H9 (cell line): ENCODE measurements around the gene PDE1C. TPM values are rescaled to one million over a fixed set of nuclear protein-coding genes. Genes with fewer than 3 reads are reported as not detected.

Experiments used
- DNase-seq: peaks from one replicate; pipeline ENCODE4 v3.0.0-alpha.2; 2017
- H2AFZ ChIP-seq: one replicate; pipeline ENCODE4 v1.6.1; 2013; ENCODE audit warnings: mild to moderate bottlenecking, low read length, control low read depth, moderate library complexity
- H2AK5ac ChIP-seq: 2 replicates; pipeline ENCODE4 v1.6.1; 2013; ENCODE audit warnings: low read length, control low read depth, mixed read lengths; ENCODE audit not compliant: insufficient read length
- H2BK120ac ChIP-seq: one replicate; pipeline ENCODE4 v1.6.1; 2013; ENCODE audit warnings: low read depth, mild to moderate bottlenecking, low read length, control low read depth, inconsistent platforms; ENCODE audit not compliant: poor library complexity, severe bottlenecking
- H2BK12ac ChIP-seq: 2 replicates; pipeline ENCODE4 v1.6.1; 2013; ENCODE audit warnings: low read length, control low read depth, mixed read lengths, low read depth; ENCODE audit not compliant: insufficient read length
- H2BK15ac ChIP-seq: 2 replicates; pipeline ENCODE4 v1.6.1; 2013; ENCODE audit warnings: low read depth, low read length, control low read depth
- H2BK20ac ChIP-seq: one replicate; pipeline ENCODE4 v1.6.1; 2013; ENCODE audit warnings: low read depth, mild to moderate bottlenecking, low read length, control low read depth, inconsistent platforms; ENCODE audit not compliant: poor library complexity, severe bottlenecking
- H2BK5ac ChIP-seq: 2 replicates; pipeline ENCODE4 v1.6.1; 2013; ENCODE audit warnings: low read length, control low read depth, mixed read lengths; ENCODE audit not compliant: insufficient read length
- H3K14ac ChIP-seq: 2 replicates; pipeline ENCODE4 v1.6.1; 2013; ENCODE audit warnings: low read length, control low read depth; ENCODE audit not compliant: insufficient read depth
- H3K18ac ChIP-seq: 2 replicates; pipeline ENCODE4 v1.6.1; 2013; ENCODE audit warnings: low read depth, mild to moderate bottlenecking, mixed read lengths, low read length, control low read depth; ENCODE audit not compliant: insufficient read length
- H3K23ac ChIP-seq: 2 replicates; pipeline ENCODE4 v1.6.1; 2013; ENCODE audit warnings: low read length, control low read depth, mixed read lengths, low read depth; ENCODE audit not compliant: insufficient read length
- H3K23me2 ChIP-seq: 2 replicates; pipeline ENCODE4 v1.6.1; 2013; ENCODE audit warnings: low read depth, mild to moderate bottlenecking, mixed read lengths, low read length, control low read depth; ENCODE audit not compliant: insufficient read length, poor library complexity, severe bottlenecking
- H3K27ac ChIP-seq: 2 replicates; pipeline ENCODE4 v1.5.1; 2013; ENCODE audit warnings: low read length, control low read depth, mixed read lengths, low read depth; ENCODE audit not compliant: insufficient read length
- H3K27me3 ChIP-seq: 2 replicates; pipeline ENCODE4 v1.6.1; 2013; ENCODE audit warnings: low read length, control low read depth, inconsistent platforms; ENCODE audit not compliant: insufficient read depth
- H3K4ac ChIP-seq: 2 replicates; pipeline ENCODE4 v1.6.1; 2013; ENCODE audit warnings: low read depth, mild to moderate bottlenecking, control low read depth, inconsistent platforms, low read length, moderate library complexity
- H3K4me1 ChIP-seq: 2 replicates; pipeline ENCODE4 v1.6.1; 2013; ENCODE audit warnings: low read length, control low read depth, inconsistent platforms; ENCODE audit not compliant: insufficient read depth
- H3K4me2 ChIP-seq: 2 replicates; pipeline ENCODE4 v1.6.1; 2013; ENCODE audit warnings: low read length, control low read depth, mixed read lengths; ENCODE audit not compliant: insufficient read length, insufficient read depth
- H3K56ac ChIP-seq: 2 replicates; pipeline ENCODE4 v1.6.1; 2013; ENCODE audit warnings: low read depth, mild to moderate bottlenecking, mixed read lengths, low read length, control low read depth; ENCODE audit not compliant: insufficient read length
- H3K79me1 ChIP-seq: 2 replicates; pipeline ENCODE4 v1.6.1; 2013; ENCODE audit warnings: low read depth, mild to moderate bottlenecking, moderate library complexity, low read length, control low read depth, inconsistent platforms; ENCODE audit not compliant: insufficient read depth, poor library complexity, severe bottlenecking
- H3K79me2 ChIP-seq: 2 replicates; pipeline ENCODE4 v1.6.1; 2013; ENCODE audit warnings: low read length, control low read depth, inconsistent platforms; ENCODE audit not compliant: insufficient read depth
- H3K9ac ChIP-seq: 2 replicates; pipeline ENCODE4 v1.6.1; 2013; ENCODE audit warnings: low read length, control low read depth, mixed read lengths; ENCODE audit not compliant: insufficient read length; ENCODE audit errors: extremely low read depth
- H3K9me3 ChIP-seq: one replicate; pipeline ENCODE4 v1.6.1; 2013; ENCODE audit warnings: low read depth, low read length, inconsistent platforms; ENCODE audit not compliant: control insufficient read depth
- H3T11ph ChIP-seq: one replicate; pipeline ENCODE4 v1.6.1; 2013; ENCODE audit warnings: mild to moderate bottlenecking, low read length, control low read depth, inconsistent platforms
- H4K20me1 ChIP-seq: one replicate; pipeline ENCODE4 v1.6.1; 2013; ENCODE audit not compliant: control insufficient read depth, insufficient read length, insufficient read depth
- H4K5ac ChIP-seq: 2 replicates; pipeline ENCODE4 v1.6.1; 2013; ENCODE audit warnings: low read depth, mild to moderate bottlenecking, mixed read lengths, low read length, control low read depth; ENCODE audit not compliant: insufficient read length
- H4K8ac ChIP-seq: replicated peaks from 2 replicates; pipeline ENCODE4 v1.6.1; 2013; ENCODE audit warnings: low read length, control low read depth, mixed read lengths, low read depth; ENCODE audit not compliant: insufficient read length
- H4K91ac ChIP-seq: 2 replicates; pipeline ENCODE4 v1.6.1; 2013; ENCODE audit warnings: low read depth, mild to moderate bottlenecking, moderate library complexity, mixed read lengths, low read length, control low read depth; ENCODE audit not compliant: insufficient read length
- H3K27ac Mint-ChIP-seq, 3 experiments: 2 replicates in 2 of 3; 3 replicates in 1 of 3; pipeline ENCODE4 v1.8.0; 2020 to 2021; ENCODE audit warnings: mixed read lengths in 3 of 3, mild to moderate bottlenecking in 1 of 3, moderate library complexity in 1 of 3
- H3K27me3 Mint-ChIP-seq: 2 replicates; pipeline ENCODE4 v1.8.0; 2021; ENCODE audit warnings: low read depth, mild to moderate bottlenecking, moderate library complexity, mixed read lengths
- H3K36me3 Mint-ChIP-seq, 3 experiments: 2 replicates in 2 of 3; 3 replicates in 1 of 3; pipeline ENCODE4 v1.8.0; 2020 to 2021; ENCODE audit warnings: low read depth in 3 of 3, mixed read lengths in 3 of 3; ENCODE audit not compliant: insufficient read depth in 1 of 3
- H3K4me1 Mint-ChIP-seq, 2 experiments: 2 replicates each; pipeline ENCODE4 v1.8.0; 2020; ENCODE audit warnings: mixed read lengths in 2 of 2
- H3K4me3 Mint-ChIP-seq, 2 experiments: 2 replicates in 1 of 2; 3 replicates in 1 of 2; pipeline ENCODE4 v1.8.0; 2020 to 2021; ENCODE audit warnings: mild to moderate bottlenecking in 2 of 2, mixed read lengths in 2 of 2, moderate library complexity in 1 of 2
- H3K9me3 Mint-ChIP-seq, 2 experiments: 2 replicates in 1 of 2; 3 replicates in 1 of 2; pipeline ENCODE4 v1.8.0; 2020; ENCODE audit warnings: mild to moderate bottlenecking in 2 of 2, mixed read lengths in 2 of 2, moderate library complexity in 1 of 2
- WGBS: extraction: QIAGEN DNeasy Blood & Tissue Kit; methylation state at CpG from one replicate; pipeline ENCODE4 v1.1.7; 2013; ENCODE audit warnings: missing lambda C conversion rate, low lambda C conversion rate, mixed read lengths; ENCODE audit not compliant: insufficient read length; ENCODE audit errors: extremely low coverage; 5-methylcytosine and 5-hydroxymethylcytosine counted together
- total RNA-seq: library from RNA; stranded (reverse); gene quantifications from 2 replicates; pipeline ENCODE4 v1.2.1, GENCODE V29; 2021
- TF ChIP-seq, protein P1 (sequence below): fragments of 200-600 bp; sonication (generic); conservative IDR thresholded peaks from 3 replicates; pipeline ENCODE4 v1.8.0; 2021; ENCODE audit warnings: antibody characterized with exemption, mild to moderate bottlenecking

The PDE1C gene
- total RNA-seq, 1 experiment from 2014 or later, result 0.17 TPM

DNA sequence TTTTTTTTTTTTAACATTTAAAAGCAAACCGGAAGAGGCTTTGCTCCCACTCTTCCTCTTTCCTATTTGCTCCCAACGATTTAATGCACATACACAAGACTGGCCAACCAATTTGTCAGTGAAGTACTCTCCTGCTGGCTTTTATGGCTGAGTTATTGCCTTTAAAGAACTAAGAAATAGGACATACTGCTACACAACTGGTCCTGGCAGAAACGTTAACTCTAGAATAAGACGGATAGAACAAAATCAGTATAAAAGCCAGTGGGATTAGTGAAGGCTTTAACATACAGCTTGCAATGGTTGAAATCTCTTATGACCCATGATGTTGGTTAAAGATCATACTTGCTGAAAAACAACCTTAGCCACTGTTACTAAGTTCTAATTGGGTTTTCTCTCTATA is 47.2 kb downstream of the PDE1C start:
- no peak overlapping the region for H4K91ac ChIP-seq

More for the DNA sequence above, 47.2 kb downstream of the PDE1C start:
- H3K9me3 Mint-ChIP-seq, result peaks cover 4% of the 10 kb centered on the region in 2 experiments; a peak in 2 of 5 replicates
- H4K20me1 ChIP-seq, result no peaks in the 10 kb centered on the region
- H4K8ac ChIP-seq, result no peak overlapping the region
- H3K14ac ChIP-seq, result no peak overlapping the region
- no peak overlapping the region for H2AFZ ChIP-seq
- TF ChIP-seq, protein P1, sequence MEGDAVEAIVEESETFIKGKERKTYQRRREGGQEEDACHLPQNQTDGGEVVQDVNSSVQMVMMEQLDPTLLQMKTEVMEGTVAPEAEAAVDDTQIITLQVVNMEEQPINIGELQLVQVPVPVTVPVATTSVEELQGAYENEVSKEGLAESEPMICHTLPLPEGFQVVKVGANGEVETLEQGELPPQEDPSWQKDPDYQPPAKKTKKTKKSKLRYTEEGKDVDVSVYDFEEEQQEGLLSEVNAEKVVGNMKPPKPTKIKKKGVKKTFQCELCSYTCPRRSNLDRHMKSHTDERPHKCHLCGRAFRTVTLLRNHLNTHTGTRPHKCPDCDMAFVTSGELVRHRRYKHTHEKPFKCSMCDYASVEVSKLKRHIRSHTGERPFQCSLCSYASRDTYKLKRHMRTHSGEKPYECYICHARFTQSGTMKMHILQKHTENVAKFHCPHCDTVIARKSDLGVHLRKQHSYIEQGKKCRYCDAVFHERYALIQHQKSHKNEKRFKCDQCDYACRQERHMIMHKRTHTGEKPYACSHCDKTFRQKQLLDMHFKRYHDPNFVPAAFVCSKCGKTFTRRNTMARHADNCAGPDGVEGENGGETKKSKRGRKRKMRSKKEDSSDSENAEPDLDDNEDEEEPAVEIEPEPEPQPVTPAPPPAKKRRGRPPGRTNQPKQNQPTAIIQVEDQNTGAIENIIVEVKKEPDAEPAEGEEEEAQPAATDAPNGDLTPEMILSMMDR, result no peak
- H2BK120ac ChIP-seq, result no peak overlapping the region
- H3K4ac ChIP-seq, result no peak overlapping the region
- H3K18ac ChIP-seq, result no peak overlapping the region
- H3K36me3 Mint-ChIP-seq, result no peaks in the 10 kb centered on the region
- H2BK20ac ChIP-seq, result no peak overlapping the region
- H2BK12ac ChIP-seq, result no peak overlapping the region
- H3K79me2 ChIP-seq, result no peaks in the 10 kb centered on the region
- H3K23me2 ChIP-seq, result no peaks in the 10 kb centered on the region
- H3K27me3 ChIP-seq, result no peaks in the 10 kb centered on the region
- no peaks in the 10 kb centered on the region for H3K9me3 ChIP-seq
- H3K27ac ChIP-seq, result no peak overlapping the region
- no peak overlapping the region for H3K56ac ChIP-seq
- no peak overlapping the region for H2BK15ac ChIP-seq
- no peaks in the 10 kb centered on the region for H3K4me1 Mint-ChIP-seq
- no peak overlapping the region for H2BK5ac ChIP-seq
- H3K9ac ChIP-seq, result no peak overlapping the region
- no peak overlapping the region for H2AK5ac ChIP-seq
- DNase-seq, result no peak
- H3K79me1 ChIP-seq, result no peaks in the 10 kb centered on the region
- H3K27me3 Mint-ChIP-seq, result peaks cover 9% of the 10 kb centered on the region
- no peak overlapping the region for H3K4me2 ChIP-seq
- no peak overlapping the region for H3K23ac ChIP-seq
- no peak overlapping the region for H3K4me3 Mint-ChIP-seq
- H3K4me1 ChIP-seq, result no peaks in the 10 kb centered on the region
- H4K5ac ChIP-seq, result no peak overlapping the region
- no peak overlapping the region for H3K27ac Mint-ChIP-seq
- no CpG with 5 or more reads among the region's 4 CpGs for WGBS
- H3T11ph ChIP-seq, result no peak overlapping the region
